Activated naive CD4-positive, alpha-beta T cell treated with anti-CD3 and anti-CD28 coated beads for 36 hours (primary cell): ENCODE data around the gene EHHADH. TPM values are rescaled to one million over a fixed set of nuclear protein-coding genes. Genes with fewer than 3 reads are reported as not detected.

Source experiments
- CTCF ChIA-PET: fragments of 350-600 bp; sonication (Branson Sonifier 250); formaldehyde crosslinking; loops from one replicate; lab custom pipeline; 2021; ENCODE audit warnings: antibody characterized with exemption; lab: Charles Lee
- DNase-seq: peaks from one replicate; pipeline ENCODE4 v3.0.0-alpha.2; 2020
- H3K27ac Mint-ChIP-seq: one replicate; pipeline ENCODE4 v1.8.0; 2021; ENCODE audit warnings: mild to moderate bottlenecking, mixed read lengths
- H3K27me3 Mint-ChIP-seq: one replicate; pipeline ENCODE4 v1.8.0; 2021; ENCODE audit warnings: low read depth, mixed read lengths
- H3K36me3 Mint-ChIP-seq: one replicate; pipeline ENCODE4 v1.8.0; 2021; ENCODE audit warnings: low read depth, mixed read lengths
- H3K4me1 Mint-ChIP-seq: one replicate; pipeline ENCODE4 v1.8.0; 2021; ENCODE audit warnings: low read depth, mixed read lengths
- H3K4me3 Mint-ChIP-seq: one replicate; pipeline ENCODE4 v1.8.0; 2021; ENCODE audit warnings: mild to moderate bottlenecking, moderate library complexity, mixed read lengths
- H3K9me3 Mint-ChIP-seq: one replicate; pipeline ENCODE4 v1.8.0; 2021; ENCODE audit warnings: mixed read lengths
- intact Hi-C: fragments of 100-400 bp; cut with micrococcal nuclease; formaldehyde crosslinking; loops from one replicate; pipeline ENCODE4 v1.15.1; 2023
- total RNA-seq, 2 experiments: library from RNA; stranded (reverse); gene quantifications; one replicate each; pipeline ENCODE4 v1.2.3, GENCODE V29; 2021

The EHHADH gene
- total RNA-seq, 2 experiments from 2014 or later, result 2.9 to 3.5 TPM

DNA sequence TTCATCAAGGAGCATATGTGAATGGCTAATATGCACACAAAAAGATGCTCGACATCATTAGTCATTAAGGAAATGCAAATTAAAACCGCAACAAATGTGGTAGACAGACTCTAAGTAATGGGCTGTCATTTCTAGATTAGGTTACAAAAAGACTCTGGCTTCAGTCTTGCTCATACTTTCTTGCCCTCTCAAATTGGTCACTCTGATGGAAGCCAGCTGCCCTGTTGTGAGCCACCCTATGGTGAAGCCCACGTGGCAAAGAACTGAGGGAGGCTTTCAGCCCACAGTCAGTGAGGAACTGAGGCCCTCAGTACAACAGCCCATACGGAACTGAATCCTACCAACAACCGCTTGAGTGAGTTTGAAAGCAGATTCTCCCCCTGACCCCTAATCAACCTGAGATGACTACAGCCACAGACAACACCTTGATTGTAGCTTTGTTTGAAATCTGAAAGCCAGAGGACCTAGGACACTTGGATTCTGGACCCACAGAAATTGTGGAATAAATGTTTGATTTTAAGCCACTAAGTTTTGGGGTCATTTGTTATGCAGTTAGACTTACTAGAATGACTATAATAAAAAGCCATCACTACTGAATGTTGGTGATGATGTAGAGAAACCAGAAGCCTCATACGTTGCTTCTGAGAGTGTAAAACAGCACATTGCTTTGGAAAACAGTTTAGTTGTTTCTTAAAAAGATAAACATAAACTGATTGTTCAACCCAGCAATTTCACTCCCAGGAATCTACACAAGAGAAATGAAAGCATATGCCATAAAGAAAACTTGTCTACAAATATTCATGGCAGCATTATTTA, 45.7 kb downstream of the EHHADH start:
- Mint-ChIP-seq H3K36me3 (no peaks in the 10 kb centered on the region), H3K4me1 (no peaks in the 10 kb centered on the region), H3K4me3 (no peak overlapping the region), H3K9me3 (no peaks in the 10 kb centered on the region), H3K27ac (no peak overlapping the region), H3K27me3 (no peaks in the 10 kb centered on the region)
- CTCF ChIA-PET, result interaction anchor here (0.5 kb wide), 1 partner anchor 32 kb away, joined by 7 read pairs; no protein-coding TSS in a partner anchor
- DNase-seq, result no peak
- intact Hi-C loops, result no loop called here

DNA sequence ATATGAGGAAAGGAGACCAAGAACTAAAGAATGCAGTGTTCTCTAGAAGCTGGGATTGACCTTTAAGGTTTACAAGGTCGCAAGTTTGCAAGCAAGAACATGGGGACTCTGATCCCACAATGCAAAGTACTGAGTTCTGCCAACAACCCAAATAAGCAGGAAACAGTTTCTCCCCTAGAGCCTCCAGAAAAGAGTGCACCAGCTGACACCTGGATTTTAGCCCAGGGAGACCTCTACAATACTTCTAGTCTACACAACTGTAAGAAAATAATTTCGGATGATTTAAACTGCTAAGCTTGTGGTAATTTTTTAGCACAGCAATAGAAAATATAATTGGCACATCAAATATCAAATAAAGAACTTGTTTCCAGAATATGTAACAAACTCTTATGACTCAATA, 46.4 kb downstream of the EHHADH start:
- no peak overlapping the region for H3K4me3 Mint-ChIP-seq
- DNase-seq, result no peak
- CTCF ChIA-PET, result no interaction called here
- H3K36me3 Mint-ChIP-seq, result no peaks in the 10 kb centered on the region
- no peaks in the 10 kb centered on the region for H3K9me3 Mint-ChIP-seq
- H3K27me3 Mint-ChIP-seq, result no peaks in the 10 kb centered on the region
- no peaks in the 10 kb centered on the region for H3K4me1 Mint-ChIP-seq
- H3K27ac Mint-ChIP-seq, result no peak overlapping the region
- intact Hi-C loops, result no loop called here

DNA sequence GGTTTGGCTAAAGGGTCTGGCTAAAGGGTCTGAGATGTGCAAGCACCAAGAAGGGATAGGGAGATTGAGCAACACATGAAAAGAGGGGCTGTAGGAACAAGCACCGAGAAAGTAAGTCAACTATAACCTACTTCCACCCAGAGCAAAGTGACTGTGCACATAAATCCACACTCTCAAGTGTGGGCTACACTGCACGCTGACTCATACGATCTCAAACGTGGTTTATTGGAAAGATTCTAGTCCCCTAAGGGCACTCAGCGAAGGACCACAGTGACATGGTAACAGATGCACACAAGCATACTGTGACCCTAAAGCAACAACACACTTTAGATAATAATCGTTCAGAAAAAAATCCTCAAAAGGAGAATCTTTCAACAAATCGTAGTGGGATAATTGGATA, 48.0 kb downstream of the EHHADH start:
- no peak overlapping the region for H3K4me3 Mint-ChIP-seq
- CTCF ChIA-PET, result interaction anchor here (0.6 kb wide), 1 partner anchor 225 kb away, joined by 5 read pairs; no protein-coding TSS in a partner anchor
- H3K4me1 Mint-ChIP-seq, result no peaks in the 10 kb centered on the region
- no peaks in the 10 kb centered on the region for H3K9me3 Mint-ChIP-seq
- H3K27ac Mint-ChIP-seq, result no peak overlapping the region
- intact Hi-C loops, result no loop called here
- peaks cover 4% of the 10 kb centered on the region for H3K36me3 Mint-ChIP-seq
- H3K27me3 Mint-ChIP-seq, result no peaks in the 10 kb centered on the region
- no peak for DNase-seq

DNA sequence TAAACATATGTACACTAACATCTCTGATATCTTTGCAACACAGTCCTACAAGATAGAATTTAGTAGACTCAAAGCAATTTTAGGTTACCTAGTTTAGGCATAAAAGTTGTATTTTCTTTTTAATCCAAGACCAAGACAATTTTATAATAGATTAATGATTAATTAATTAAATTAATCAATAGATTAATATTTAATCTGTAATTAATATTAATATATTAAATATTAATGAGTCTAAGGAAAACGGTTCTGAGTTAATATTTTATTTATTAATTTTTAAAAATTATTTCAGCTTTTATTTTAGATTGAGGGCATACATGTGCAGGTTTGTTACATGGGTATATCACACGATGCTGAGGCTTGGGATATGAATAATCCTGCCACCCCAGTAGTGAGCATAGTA, 49.0 kb downstream of the EHHADH start:
- no peaks in the 10 kb centered on the region for H3K27me3 Mint-ChIP-seq
- H3K4me3 Mint-ChIP-seq, result no peak overlapping the region
- no peaks in the 10 kb centered on the region for H3K4me1 Mint-ChIP-seq
- intact Hi-C loops, result no loop called here
- H3K9me3 Mint-ChIP-seq, result no peaks in the 10 kb centered on the region
- DNase-seq, result no peak
- CTCF ChIA-PET, result no interaction called here
- no peak overlapping the region for H3K27ac Mint-ChIP-seq
- H3K36me3 Mint-ChIP-seq, result peaks cover 4% of the 10 kb centered on the region

DNA sequence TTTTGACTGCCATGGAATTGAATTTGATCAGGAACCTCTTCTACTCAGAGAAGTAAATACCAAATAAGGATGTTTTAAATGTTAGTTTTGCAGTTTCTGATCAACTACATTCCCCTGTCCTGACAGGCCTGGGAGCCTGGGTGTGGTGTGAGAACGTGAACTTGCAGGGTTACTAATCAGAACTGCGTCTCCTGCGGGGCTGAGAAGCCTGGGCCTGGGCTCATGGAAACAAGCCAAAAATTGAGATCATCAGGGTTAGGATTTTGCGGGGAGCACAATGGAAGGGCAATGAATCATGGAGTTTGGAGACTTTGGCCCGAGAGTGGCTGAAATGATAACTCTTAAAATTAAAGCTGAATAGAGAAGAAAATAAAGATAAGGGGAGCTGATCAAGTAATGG, 53.2 kb downstream of the EHHADH start:
- CTCF ChIA-PET, result no interaction called here
- no peak for DNase-seq
- H3K4me1 Mint-ChIP-seq, result no peaks in the 10 kb centered on the region
- H3K27me3 Mint-ChIP-seq, result no peaks in the 10 kb centered on the region
- intact Hi-C loops, result no loop called here
- no peak overlapping the region for H3K27ac Mint-ChIP-seq
- H3K36me3 Mint-ChIP-seq, result peaks cover 4% of the 10 kb centered on the region
- no peaks in the 10 kb centered on the region for H3K9me3 Mint-ChIP-seq
- no peak overlapping the region for H3K4me3 Mint-ChIP-seq

DNA sequence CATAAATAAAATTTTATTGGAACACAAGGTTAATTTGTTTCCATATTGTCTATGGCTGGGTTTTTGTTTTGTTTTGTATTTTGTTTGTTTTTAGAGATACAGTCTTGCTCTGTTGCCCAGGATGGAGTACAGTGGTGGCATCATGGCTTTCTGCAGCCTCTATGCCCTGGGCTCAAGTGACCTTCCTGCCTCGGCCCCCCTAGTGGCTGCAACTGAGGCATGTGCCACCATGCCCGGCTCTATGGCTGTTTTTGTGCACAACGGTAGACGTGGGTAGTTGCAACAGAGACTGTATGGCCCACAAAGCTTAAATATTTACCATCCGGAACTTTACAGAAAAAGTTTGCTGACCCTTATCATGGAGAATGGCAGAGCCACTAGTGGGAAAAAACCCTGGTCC, 54.2 kb downstream of the EHHADH start:
- H3K27me3 Mint-ChIP-seq, result no peaks in the 10 kb centered on the region
- peaks cover 4% of the 10 kb centered on the region for H3K9me3 Mint-ChIP-seq
- H3K27ac Mint-ChIP-seq, result no peak overlapping the region
- H3K4me1 Mint-ChIP-seq, result no peaks in the 10 kb centered on the region
- CTCF ChIA-PET, result interaction anchor here (0.8 kb wide), 1 partner anchor 461 kb away, joined by 3 read pairs; no protein-coding TSS in a partner anchor
- H3K4me3 Mint-ChIP-seq, result no peak overlapping the region
- H3K36me3 Mint-ChIP-seq, result peaks cover 4% of the 10 kb centered on the region
- intact Hi-C loops, result no loop called here
- no peak for DNase-seq

DNA sequence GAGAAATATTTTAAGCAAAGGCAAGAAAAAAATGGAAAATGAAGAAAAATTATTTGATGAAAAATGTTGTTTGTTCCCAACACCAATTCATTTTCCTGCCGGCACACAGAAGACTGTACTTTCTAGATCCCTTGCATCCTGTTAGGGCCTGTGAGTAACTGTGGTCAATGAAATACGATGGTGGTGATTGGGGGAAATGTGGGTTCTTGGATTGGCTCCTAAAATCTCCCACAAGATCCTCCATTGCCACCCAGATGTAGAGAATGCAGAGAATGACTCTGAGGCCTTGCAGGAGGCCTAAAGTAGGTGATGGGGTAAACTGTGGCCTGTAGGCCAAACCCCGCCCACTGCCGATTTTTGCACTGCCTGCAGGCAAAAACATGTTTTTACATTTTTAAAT, 54.6 kb downstream of the EHHADH start:
- Mint-ChIP-seq H3K36me3 (peaks cover 4% of the 10 kb centered on the region), H3K4me3 (no peak overlapping the region), H3K27me3 (no peaks in the 10 kb centered on the region), H3K9me3 (peaks cover 4% of the 10 kb centered on the region), H3K27ac (no peak overlapping the region), H3K4me1 (no peaks in the 10 kb centered on the region)
- no peak for DNase-seq
- intact Hi-C loops, result no loop called here
- CTCF ChIA-PET, result no interaction called here

DNA sequence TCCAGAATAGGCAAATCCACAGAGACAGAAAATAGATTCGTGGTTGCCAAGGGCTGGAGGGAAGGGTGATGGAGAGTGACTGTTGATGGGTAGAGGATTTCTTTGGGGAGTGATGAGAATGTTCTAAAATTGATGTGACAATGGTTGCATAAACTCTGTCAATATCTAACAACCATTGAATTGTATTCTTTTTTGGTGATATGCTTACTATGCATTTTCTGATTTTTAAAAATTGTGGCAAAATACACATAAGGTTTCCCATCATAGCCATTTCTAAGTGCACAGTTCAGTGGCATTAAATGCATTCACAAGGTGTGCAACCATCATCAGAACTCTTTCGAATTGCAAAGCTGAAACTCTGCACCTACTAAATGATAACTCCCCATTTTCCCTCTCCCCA, 56.8 kb downstream of the EHHADH start:
- no peak overlapping the region for H3K4me3 Mint-ChIP-seq
- DNase-seq, result no peak
- CTCF ChIA-PET, result no interaction called here
- peaks cover 4% of the 10 kb centered on the region for H3K9me3 Mint-ChIP-seq
- no peaks in the 10 kb centered on the region for H3K4me1 Mint-ChIP-seq
- peaks cover 4% of the 10 kb centered on the region for H3K36me3 Mint-ChIP-seq
- intact Hi-C loops, result no loop called here
- H3K27me3 Mint-ChIP-seq, result no peaks in the 10 kb centered on the region
- H3K27ac Mint-ChIP-seq, result no peak overlapping the region

DNA sequence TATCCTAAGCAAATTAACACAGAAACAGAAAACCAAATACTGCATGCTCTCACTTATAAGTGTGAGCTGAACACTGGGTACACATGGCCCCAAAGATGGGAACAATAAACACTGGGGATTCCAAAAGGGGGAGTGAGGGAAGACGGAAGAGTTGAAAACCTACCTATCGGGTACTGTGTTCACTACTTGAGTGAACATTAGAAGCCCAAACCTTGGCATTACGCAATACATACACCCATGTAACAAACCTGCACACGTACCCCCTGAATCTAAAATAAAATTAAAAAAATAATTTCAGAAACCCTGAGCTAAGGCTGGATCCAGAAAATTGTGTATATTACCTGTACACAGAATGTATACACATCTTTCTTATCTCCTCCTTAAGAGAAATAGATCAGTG, 58.2 kb downstream of the EHHADH start:
- CTCF ChIA-PET, result interaction anchor here (0.7 kb wide), 1 partner anchor 325 kb away, joined by 3 read pairs; no protein-coding TSS in a partner anchor
- H3K27me3 Mint-ChIP-seq, result no peaks in the 10 kb centered on the region
- no peak for DNase-seq
- no peaks in the 10 kb centered on the region for H3K36me3 Mint-ChIP-seq
- H3K4me1 Mint-ChIP-seq, result no peaks in the 10 kb centered on the region
- H3K27ac Mint-ChIP-seq, result no peak overlapping the region
- intact Hi-C loops, result no loop called here
- H3K4me3 Mint-ChIP-seq, result no peak overlapping the region
- H3K9me3 Mint-ChIP-seq, result peaks cover 4% of the 10 kb centered on the region

DNA sequence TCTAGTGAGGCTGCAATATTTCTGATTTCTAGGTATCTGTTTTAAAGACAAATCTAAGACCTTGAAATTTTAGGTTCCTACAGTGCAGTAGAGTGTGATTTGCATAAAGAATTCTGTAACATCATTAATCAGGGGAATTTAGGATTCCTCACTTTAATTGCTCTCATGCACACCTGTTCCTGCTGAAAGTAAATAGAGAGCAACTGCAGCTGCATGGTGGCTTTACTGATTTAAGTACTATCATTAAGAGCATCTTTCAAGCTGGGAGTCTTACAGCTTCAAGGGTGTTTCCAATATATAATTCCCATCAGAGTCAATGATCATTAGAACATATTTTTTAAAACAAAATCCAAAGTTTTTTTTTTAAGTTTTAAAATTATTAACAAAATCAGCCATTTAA, 65.0 kb downstream of the EHHADH start:
- no peak overlapping the region for H3K27ac Mint-ChIP-seq
- intact Hi-C loops, result no loop called here
- H3K4me3 Mint-ChIP-seq, result no peak overlapping the region
- DNase-seq, result no peak
- H3K36me3 Mint-ChIP-seq, result no peaks in the 10 kb centered on the region
- H3K4me1 Mint-ChIP-seq, result no peaks in the 10 kb centered on the region
- CTCF ChIA-PET, result no interaction called here
- no peaks in the 10 kb centered on the region for H3K27me3 Mint-ChIP-seq
- no peaks in the 10 kb centered on the region for H3K9me3 Mint-ChIP-seq

DNA sequence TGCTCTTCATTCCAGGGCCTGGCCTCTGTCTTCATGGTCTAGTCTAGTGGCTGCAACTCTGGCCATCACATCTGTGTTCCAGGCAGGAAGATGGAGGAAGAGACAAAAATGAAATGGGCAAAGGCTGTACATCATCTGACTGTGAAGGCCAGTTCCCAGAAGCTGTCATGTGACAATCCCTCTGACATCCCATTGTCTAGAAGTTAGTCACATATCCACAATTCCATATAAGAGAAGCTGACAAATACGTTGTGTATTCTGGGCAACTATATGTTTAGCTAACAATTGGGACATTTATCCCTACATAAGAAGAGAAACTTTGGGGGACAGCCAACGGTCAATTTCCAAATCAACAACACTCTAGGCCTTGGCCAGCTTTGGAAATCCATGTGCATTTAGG, 66.5 kb downstream of the EHHADH start:
- intact Hi-C loops, result no loop called here
- H3K4me3 Mint-ChIP-seq, result no peak overlapping the region
- H3K9me3 Mint-ChIP-seq, result no peaks in the 10 kb centered on the region
- no peaks in the 10 kb centered on the region for H3K4me1 Mint-ChIP-seq
- H3K27ac Mint-ChIP-seq, result no peak overlapping the region
- CTCF ChIA-PET, result interaction anchor here (0.6 to 1.2 kb wide), 3 partner anchors 11 to 139 kb away, joined by 3 read pairs; no protein-coding TSS in a partner anchor
- H3K27me3 Mint-ChIP-seq, result peaks cover 2% of the 10 kb centered on the region
- no peak for DNase-seq
- no peaks in the 10 kb centered on the region for H3K36me3 Mint-ChIP-seq

DNA sequence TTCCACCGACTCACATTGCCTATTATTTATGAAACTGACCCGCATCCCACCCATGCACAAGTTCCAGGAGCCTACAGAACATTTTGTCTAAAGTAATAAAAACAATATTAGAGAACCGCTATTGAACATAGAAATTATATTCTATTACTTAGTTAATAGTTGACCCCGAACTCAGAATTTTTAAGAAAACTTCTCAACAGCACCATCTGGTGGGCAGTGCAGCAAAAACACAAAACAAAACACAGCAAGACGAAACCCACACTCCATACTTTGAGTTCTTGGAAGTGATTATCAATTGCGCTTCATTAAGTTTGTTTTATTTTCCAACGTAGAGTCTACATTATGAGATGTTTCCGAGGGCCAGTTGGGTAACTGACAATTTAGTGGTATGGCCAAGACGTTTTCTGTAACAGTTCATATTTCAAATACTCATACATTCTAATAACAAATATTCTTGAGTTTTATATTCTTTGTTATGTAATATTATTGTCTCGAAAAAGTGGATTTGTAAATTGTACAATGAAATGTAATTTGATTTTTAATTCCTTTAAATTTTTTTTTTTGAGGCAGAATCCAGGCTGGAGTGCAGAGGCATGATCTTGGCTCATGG, 77.0 kb downstream of the EHHADH start:
- Mint-ChIP-seq H3K36me3 (no peaks in the 10 kb centered on the region), H3K9me3 (no peaks in the 10 kb centered on the region), H3K27ac (no peak overlapping the region), H3K4me3 (no peak overlapping the region), H3K27me3 (peaks cover 6% of the 10 kb centered on the region), H3K4me1 (no peaks in the 10 kb centered on the region)
- DNase-seq, result peak; percentile 58
- intact Hi-C loops, result loop anchor here (1.0 to 2.0 kb wide), 3 partner anchors 132 to 616 kb away; partner anchors contain the start of gene EPHB3
- CTCF ChIA-PET, result interaction anchor here (0.6 to 2.1 kb wide), 14 partner anchors 8 to 616 kb away, joined by 3 to 7 read pairs (median 3); partner anchors contain the start of gene EPHB3
